Measurements from ENCODE around the gene PDE4C. TPM values are rescaled to one million over a fixed set of nuclear protein-coding genes. Genes with fewer than 3 reads are reported as not detected.
A peak's percentile ranks its signal among the peaks of the same experiment; 100 is the strongest.

The PDE4C gene
- total and polyA plus RNA-seq, 2 donors (not counting 1 experiment from before 2014, with no cell fraction given), result 0.35 to 2.0 TPM

GRCh38 chr19:18223860-18224524 is 2.2 kb downstream of the PDE4C start:
- H3K36me3 ChIP-seq (ENCODE audit: control insufficient read depth, insufficient read depth, low read length), result no peaks in the 10 kb centered on the region
- peaks cover 3% of the 10 kb centered on the region for H3K27me3 ChIP-seq (ENCODE audit: control insufficient read depth, insufficient read depth, low read length)
- peak overlapping the region; percentile 50 for H3K9ac ChIP-seq (ENCODE audit: insufficient read depth, low read length)
- no peak for DNase-seq (ENCODE audit: low read depth in 2 of 2)
- H3K4me3 ChIP-seq (replicated peaks in 1 of 4; ENCODE audit: control extremely low read depth in 1 of 4, insufficient read depth in 1 of 4, low read depth in 3 of 4, low read length in 4 of 4), result peak overlapping the region; percentile 37 to 66 (median 52)
- TF ChIP-seq CTCF (conservative IDR thresholded peaks at IDR 0.05 in 1 of 2, IDR thresholded peaks at IDR 0.05 in 1 of 2; ENCODE audit: low read depth in 1 of 2, low read length in 2 of 2) (no peak), EZH2 (IDR thresholded peaks at IDR 0.05; ENCODE audit: low read length, missing control alignments) (no peak)
- peak overlapping the region; percentile 95 for H2AFZ ChIP-seq (ENCODE audit: low read length)
- no peaks in the 10 kb centered on the region for H4K20me1 ChIP-seq (ENCODE audit: control insufficient read depth, extremely low read depth, insufficient read depth, low read length)
- no peaks in the 10 kb centered on the region for H3K9me3 ChIP-seq (ENCODE audit: control insufficient read depth, insufficient read depth, low read depth, low read length)
- peak overlapping the region; percentile 39 for H3K27ac ChIP-seq (ENCODE audit: insufficient read depth, low read length)
- no peaks in the 10 kb centered on the region for H3K79me2 ChIP-seq (ENCODE audit: control insufficient read depth, insufficient read depth, low read length)
- no peaks in the 10 kb centered on the region for H3K4me1 ChIP-seq (ENCODE audit: control insufficient read depth, extremely low read depth, insufficient read depth, low read length)
- H3K4me2 ChIP-seq (ENCODE audit: extremely low read depth, insufficient read depth, low read length), result peak overlapping the region; percentile 84

- no peak overlapping the region for H3K4me3 ChIP-seq (replicated peaks in 1 of 4; ENCODE audit: control extremely low read depth in 1 of 4, insufficient read depth in 1 of 4, low read depth in 3 of 4, low read length in 4 of 4)
- TF ChIP-seq CTCF (conservative IDR thresholded peaks at IDR 0.05 in 1 of 2, IDR thresholded peaks at IDR 0.05 in 1 of 2; ENCODE audit: low read depth in 1 of 2, low read length in 2 of 2), result no peak
- TF ChIP-seq EZH2 (IDR thresholded peaks at IDR 0.05; ENCODE audit: low read length, missing control alignments), result no peak
- H3K4me2 ChIP-seq (ENCODE audit: extremely low read depth, insufficient read depth, low read length), result no peak overlapping the region
- no peaks in the 10 kb centered on the region for H3K9me3 ChIP-seq (ENCODE audit: control insufficient read depth, insufficient read depth, low read depth, low read length)
- no peaks in the 10 kb centered on the region for H4K20me1 ChIP-seq (ENCODE audit: control insufficient read depth, extremely low read depth, insufficient read depth, low read length)
- H3K4me1 ChIP-seq (ENCODE audit: control insufficient read depth, extremely low read depth, insufficient read depth, low read length), result no peaks in the 10 kb centered on the region
- no peaks in the 10 kb centered on the region for H3K79me2 ChIP-seq (ENCODE audit: control insufficient read depth, insufficient read depth, low read length)
- DNase-seq (ENCODE audit: low read depth in 2 of 2), result no peak
- H3K27ac ChIP-seq (ENCODE audit: insufficient read depth, low read length), result no peak overlapping the region
- H3K36me3 ChIP-seq (ENCODE audit: control insufficient read depth, insufficient read depth, low read length), result no peaks in the 10 kb centered on the region
- H2AFZ ChIP-seq (ENCODE audit: low read length), result no peak overlapping the region
- H3K27me3 ChIP-seq (ENCODE audit: control insufficient read depth, insufficient read depth, low read length), result no peaks in the 10 kb centered on the region
- H3K9ac ChIP-seq (ENCODE audit: insufficient read depth, low read length), result no peak overlapping the region
These were observed 4.2 kb downstream of the PDE4C start for GRCh38 chr19:18221815-18222725.

GRCh38 chr19:18220632-18221275 is 5.5 kb downstream of the PDE4C start:
- no peak overlapping the region for H3K4me3 ChIP-seq (replicated peaks in 1 of 4; ENCODE audit: control extremely low read depth in 1 of 4, insufficient read depth in 1 of 4, low read depth in 3 of 4, low read length in 4 of 4)
- no peaks in the 10 kb centered on the region for H3K36me3 ChIP-seq (ENCODE audit: control insufficient read depth, insufficient read depth, low read length)
- H3K4me1 ChIP-seq (ENCODE audit: control insufficient read depth, extremely low read depth, insufficient read depth, low read length), result no peaks in the 10 kb centered on the region
- no peaks in the 10 kb centered on the region for H3K79me2 ChIP-seq (ENCODE audit: control insufficient read depth, insufficient read depth, low read length)
- no peaks in the 10 kb centered on the region for H3K9me3 ChIP-seq (ENCODE audit: control insufficient read depth, insufficient read depth, low read depth, low read length)
- no peak for DNase-seq (ENCODE audit: low read depth in 2 of 2)
- no peaks in the 10 kb centered on the region for H3K27me3 ChIP-seq (ENCODE audit: control insufficient read depth, insufficient read depth, low read length)
- H2AFZ ChIP-seq (ENCODE audit: low read length), result no peak overlapping the region
- no peak overlapping the region for H3K9ac ChIP-seq (ENCODE audit: insufficient read depth, low read length)
- no peaks in the 10 kb centered on the region for H4K20me1 ChIP-seq (ENCODE audit: control insufficient read depth, extremely low read depth, insufficient read depth, low read length)
- no peak overlapping the region for H3K4me2 ChIP-seq (ENCODE audit: extremely low read depth, insufficient read depth, low read length)
- H3K27ac ChIP-seq (ENCODE audit: insufficient read depth, low read length), result no peak overlapping the region
- TF ChIP-seq CTCF (conservative IDR thresholded peaks at IDR 0.05 in 1 of 2, IDR thresholded peaks at IDR 0.05 in 1 of 2; ENCODE audit: low read depth in 1 of 2, low read length in 2 of 2) (no peak), EZH2 (IDR thresholded peaks at IDR 0.05; ENCODE audit: low read length, missing control alignments) (no peak)

Measured in fibroblast of lung (primary cell).